A673 (cell line): ENCODE measurements around the gene MGAT5. TPM values are rescaled to one million over a fixed set of nuclear protein-coding genes. Genes with fewer than 3 reads are reported as not detected.

ENCODE experiments used
- BruUV-seq: library from RNA; stranded (reverse); fragments of 400-500 nt; replicated peaks from 2 replicates; lab custom pipeline; 2021; lab: Mats Ljungman, UMichigan
- CTCF ChIA-PET: fragments of 300-600 bp; sonication (Branson Sonifier 250); formaldehyde crosslinking; loops from one replicate; lab custom pipeline; 2022; ENCODE audit warnings: antibody characterized with exemption; lab: Charles Lee
- POLR2A ChIA-PET: fragments of 300-600 bp; sonication (Branson Sonifier 250); formaldehyde crosslinking; loops from one replicate; lab custom pipeline; 2022; ENCODE audit warnings: antibody characterized with exemption; ENCODE audit not compliant: low non-redundant PET; lab: Charles Lee
- DNase-seq: peaks from one replicate; pipeline ENCODE4 v3.0.0-alpha.2; 2015; ENCODE audit warnings: low spot score
- H3K27ac ChIP-seq: fragments of 200-600 bp; sonication (generic); 2 replicates; pipeline ENCODE4 v1.5.1; 2016; ENCODE audit warnings: mixed run types, low read depth, mild to moderate bottlenecking, mixed read lengths, antibody characterized with exemption, low read length; ENCODE audit not compliant: poor library complexity, severe bottlenecking
- H3K27me3 ChIP-seq: fragments of 200-600 bp; sonication (generic); replicated peaks from 2 replicates; pipeline ENCODE4 v1.6.1; 2017; ENCODE audit warnings: mixed run types, low read depth, mild to moderate bottlenecking, mixed read lengths, antibody characterized with exemption, low read length; ENCODE audit not compliant: insufficient read depth, poor library complexity
- H3K36me3 ChIP-seq: fragments of 200-600 bp; sonication (generic); 2 replicates; pipeline ENCODE4 v1.6.1; 2016; ENCODE audit warnings: mixed run types, mild to moderate bottlenecking, mixed read lengths, antibody characterized with exemption, low read length; ENCODE audit not compliant: insufficient read depth, poor library complexity, severe bottlenecking
- H3K4me1 ChIP-seq: fragments of 200-600 bp; sonication (generic); 2 replicates; pipeline ENCODE4 v1.6.1; 2017; ENCODE audit warnings: mixed run types, mild to moderate bottlenecking, mixed read lengths, antibody characterized with exemption, low read length; ENCODE audit not compliant: insufficient read depth, poor library complexity, severe bottlenecking
- H3K4me3 ChIP-seq: fragments of 200-600 bp; sonication (generic); 2 replicates; pipeline ENCODE4 v1.5.1; 2016; ENCODE audit warnings: low read depth, mixed run types, mild to moderate bottlenecking, mixed read lengths, low read length; ENCODE audit not compliant: poor library complexity, severe bottlenecking
- H3K9me3 ChIP-seq: fragments of 200-600 bp; sonication (generic); 2 replicates; pipeline ENCODE4 v1.6.1; 2016; ENCODE audit warnings: mixed run types, low read depth, mild to moderate bottlenecking, mixed read lengths, antibody characterized with exemption, low read length; ENCODE audit not compliant: poor library complexity, severe bottlenecking
- CTCF ChIP-seq: fragments of 300-800, 200-600 bp; sonication (generic); conservative IDR thresholded peaks from 2 replicates; pipeline ENCODE4 v1.5.1; 2017; ENCODE audit warnings: low read depth, mild to moderate bottlenecking, antibody characterized with exemption, low read length, moderate library complexity, mixed read lengths
- EZH2 ChIP-seq: fragments of 200-600 bp; sonication (generic); IDR thresholded peaks from 2 replicates; pipeline ENCODE4 v1.6.1; 2017; ENCODE audit warnings: borderline replicate concordance, low read depth, mild to moderate bottlenecking, mixed read lengths, antibody characterized with exemption, low read length; ENCODE audit not compliant: poor library complexity, severe bottlenecking
- intact Hi-C: fragments of 100-400 bp; cut with micrococcal nuclease; formaldehyde crosslinking; loops from one replicate; pipeline ENCODE4 v1.10.0; 2022; ENCODE audit not compliant: unreplicated experiment
- total RNA-seq: library from RNA; stranded (reverse); gene quantifications from 2 replicates; pipeline ENCODE4 v1.2.3, GENCODE V29; 2021

The MGAT5 gene
- total RNA-seq, 1 experiment from 2014 or later: 11.0 TPM

DNA sequence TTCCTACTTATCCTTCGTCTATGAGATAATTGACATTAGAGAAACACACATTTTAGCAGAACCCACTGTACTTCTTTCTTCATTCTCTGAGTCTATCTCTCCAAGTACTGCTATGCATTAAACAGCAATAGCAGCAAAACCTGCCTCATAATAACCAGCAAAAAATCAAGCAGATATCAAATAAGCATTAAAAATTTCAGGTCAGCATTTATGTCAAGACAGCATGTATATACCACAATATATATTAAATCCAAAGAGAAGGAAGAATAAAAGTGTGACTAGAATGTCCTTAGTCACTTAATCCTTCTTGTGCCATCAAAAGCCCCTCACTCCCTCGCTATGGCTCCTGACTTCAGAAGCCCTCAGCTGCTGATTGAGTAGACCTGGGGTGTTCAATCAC lies 131.3 kb downstream of the MGAT5 start:
- Histone ChIP-seq H3K9me3 (no peaks in the 10 kb centered on the region), H3K4me1 (no peaks in the 10 kb centered on the region), H3K27me3 (no peaks in the 10 kb centered on the region), H3K4me3 (no peak overlapping the region), H3K27ac (no peak overlapping the region), H3K36me3 (no peaks in the 10 kb centered on the region)
- no peak for DNase-seq
- BruUV-seq: no TSS peak
- CTCF ChIA-PET: no interaction called here
- intact Hi-C loops: no loop called here
- POLR2A ChIA-PET: no interaction called here
- TF ChIP-seq EZH2 (no peak), CTCF (no peak)

DNA sequence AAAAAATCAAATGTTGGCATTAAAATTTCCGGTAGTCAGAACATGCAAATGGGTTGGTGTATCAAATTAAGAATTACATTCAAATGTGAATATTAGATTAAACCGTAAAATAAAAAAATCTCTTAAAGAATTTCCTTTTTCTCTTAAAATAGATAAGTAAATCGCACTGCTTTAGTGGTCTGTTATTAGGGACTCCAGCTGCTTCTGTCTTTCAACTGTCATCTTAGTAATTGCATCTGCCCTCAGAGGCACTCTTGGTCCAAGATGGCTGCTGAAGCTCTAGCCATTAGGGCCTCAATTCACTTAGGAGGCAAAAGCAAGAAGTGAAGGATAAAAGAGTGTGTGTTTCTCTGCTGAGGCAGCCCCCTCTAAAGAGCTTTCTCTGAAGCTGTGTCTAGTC lies 132.4 kb downstream of the MGAT5 start:
- no peaks in the 10 kb centered on the region for H3K27me3 ChIP-seq
- TF ChIP-seq CTCF: no peak
- no peak for TF ChIP-seq EZH2
- intact Hi-C loops: no loop called here
- no peaks in the 10 kb centered on the region for H3K4me1 ChIP-seq
- no peak overlapping the region for H3K27ac ChIP-seq
- CTCF ChIA-PET: no interaction called here
- BruUV-seq: no TSS peak
- POLR2A ChIA-PET: no interaction called here
- no peak overlapping the region for H3K4me3 ChIP-seq
- H3K36me3 ChIP-seq: no peaks in the 10 kb centered on the region
- no peaks in the 10 kb centered on the region for H3K9me3 ChIP-seq
- DNase-seq: no peak

- H3K9me3 ChIP-seq: no peaks in the 10 kb centered on the region
- no peaks in the 10 kb centered on the region for H3K4me1 ChIP-seq
- no peak for TF ChIP-seq EZH2
- no peak for TF ChIP-seq CTCF
- BruUV-seq: no TSS peak
- H3K4me3 ChIP-seq: no peak overlapping the region
- no peak for DNase-seq
- ChIA-PET POLR2A (no interaction called here), CTCF (no interaction called here)
- H3K36me3 ChIP-seq: no peaks in the 10 kb centered on the region
- no peaks in the 10 kb centered on the region for H3K27me3 ChIP-seq
- intact Hi-C loops: no loop called here
- no peak overlapping the region for H3K27ac ChIP-seq
Observed at GRCh38 chr2:134389381-134389780, 135.5 kb downstream of the MGAT5 start.
